SK-N-MC (cell line): ENCODE measurements around the gene FBXO34.

Experiments used
- EZH2 ChIP-seq: fragments of 200-600 bp; sonication (generic); IDR thresholded peaks from one replicate; pipeline ENCODE4 v1.6.1; 2017; ENCODE audit warnings: antibody characterized with exemption
- FOXP2 ChIP-seq: optimal IDR thresholded peaks from 2 replicates; pipeline ENCODE3; 2011; ENCODE audit warnings: mild to moderate bottlenecking, moderate library complexity; ENCODE audit not compliant: insufficient read depth; ENCODE audit errors: extremely low read length, control extremely low read depth
- POLR2AphosphoS5 ChIP-seq: IDR thresholded peaks from 2 replicates; pipeline ENCODE4 v1.6.1; 2012; ENCODE audit warnings: mild to moderate bottlenecking, low read depth, low read length, borderline replicate concordance

GRCh38 chr14:55401751-55402150 is 130.5 kb downstream of the FBXO34 start:
- TF ChIP-seq POLR2AphosphoS5, result no peak
- TF ChIP-seq EZH2, result no peak
- no peak for TF ChIP-seq FOXP2
